DND-41 (cell line): ENCODE results near the gene PNMA8B.

Source experiments
- ATAC-seq: fragments of 200-7000 bp; cut with Tn5 transposase; 3 replicates; pipeline ENCODE4 v1.9.1; 2021; ENCODE audit warnings: low read depth; ENCODE audit not compliant: insufficient read depth
- DNase-seq: peaks from one replicate; pipeline ENCODE4 v3.0.0-alpha.2; 2020
- H2AFZ ChIP-seq: 2 replicates; pipeline ENCODE4 v1.6.0; 2012; ENCODE audit warnings: low read depth, low read length
- H3K27ac ChIP-seq: 2 replicates; pipeline ENCODE4 v1.5.1; 2012; ENCODE audit warnings: low read length, inconsistent platforms
- H3K27me3 ChIP-seq: fragments of 200-600 bp; sonication (generic); 2 replicates; pipeline ENCODE4 v1.6.0; 2012; ENCODE audit warnings: low read length, mild to moderate bottlenecking, inconsistent platforms; ENCODE audit not compliant: insufficient read depth, poor library complexity
- H3K36me3 ChIP-seq: 2 replicates; pipeline ENCODE4 v1.5.1; 2012; ENCODE audit warnings: low read length, inconsistent platforms; ENCODE audit not compliant: insufficient read depth
- H3K4me1 ChIP-seq: 2 replicates; pipeline ENCODE4 v1.5.1; 2012; ENCODE audit warnings: mild to moderate bottlenecking, low read length; ENCODE audit not compliant: insufficient read depth
- H3K4me2 ChIP-seq: 2 replicates; pipeline ENCODE4 v1.6.0; 2012; ENCODE audit warnings: mild to moderate bottlenecking, moderate library complexity, low read length, inconsistent platforms; ENCODE audit not compliant: insufficient read depth
- H3K4me3 ChIP-seq, 2 experiments: fragments of 200-600 bp in 1 of 2; shearing (Covaris generic) in 1 of 2; 2 replicates each; pipeline ENCODE4 v1.5.1; 2012 to 2016; ENCODE audit warnings: inconsistent platforms in 2 of 2, low read length in 2 of 2, mild to moderate bottlenecking in 2 of 2, low read depth in 1 of 2, moderate library complexity in 1 of 2
- H3K79me2 ChIP-seq: 2 replicates; pipeline ENCODE4 v1.6.0; 2012; ENCODE audit warnings: low read length, inconsistent platforms; ENCODE audit not compliant: insufficient read depth
- H3K9ac ChIP-seq: 2 replicates; pipeline ENCODE4 v1.6.0; 2012; ENCODE audit warnings: low read depth, mild to moderate bottlenecking, inconsistent platforms, low read length, moderate library complexity
- H3K9me3 ChIP-seq: 2 replicates; pipeline ENCODE4 v1.5.1; 2012; ENCODE audit warnings: low read length, moderate library complexity, mild to moderate bottlenecking, inconsistent platforms; ENCODE audit not compliant: insufficient read depth, severe bottlenecking
- H4K20me1 ChIP-seq: 2 replicates; pipeline ENCODE4 v1.6.0; 2012; ENCODE audit warnings: low read length; ENCODE audit not compliant: insufficient read depth
- EZH2 ChIP-seq: IDR thresholded peaks from 3 replicates; pipeline ENCODE4 v1.6.1; 2012; ENCODE audit warnings: borderline replicate concordance, low read depth, mild to moderate bottlenecking, moderate library complexity, low read length, inconsistent platforms; ENCODE audit not compliant: severe bottlenecking
- TF ChIP-seq, protein P1 (sequence below): IDR thresholded peaks from 2 replicates; pipeline ENCODE4 v1.5.1; 2012; ENCODE audit warnings: borderline replicate concordance, low read length, moderate library complexity, mild to moderate bottlenecking; ENCODE audit not compliant: poor library complexity, severe bottlenecking; ENCODE audit errors: extremely low read depth

The PNMA8B gene

DNA sequence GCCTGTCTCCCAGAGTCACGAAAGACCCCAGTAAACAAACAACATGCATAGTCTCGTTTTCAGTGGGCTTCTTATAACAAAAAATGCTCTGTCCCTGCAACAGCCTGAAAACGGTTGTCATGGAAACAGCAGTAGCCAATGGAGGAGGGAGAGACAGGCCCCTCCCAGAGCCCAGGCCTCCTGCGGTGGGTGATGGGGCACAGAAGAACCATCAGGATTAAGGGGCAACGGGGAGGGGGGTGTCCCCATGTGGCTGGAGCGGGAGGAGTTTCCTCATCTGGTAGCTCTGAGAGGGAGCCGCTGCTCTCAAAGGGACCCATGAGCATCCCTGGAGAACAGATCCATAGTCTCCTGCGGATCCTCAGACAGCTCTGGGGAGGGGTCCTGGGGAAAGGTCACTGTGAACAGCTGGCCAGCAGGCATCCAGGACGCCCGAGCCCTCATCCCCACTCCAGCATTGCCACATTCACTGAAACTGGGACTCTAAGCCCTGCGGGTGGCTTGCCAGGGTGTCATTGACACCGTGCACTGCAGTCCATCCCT is 37.5 kb upstream of the PNMA8B start:
- H3K36me3 ChIP-seq = no peaks in the 10 kb centered on the region
- H3K4me1 ChIP-seq = no peaks in the 10 kb centered on the region
- ATAC-seq (no peak), DNase-seq (no peak)
- H3K27ac ChIP-seq = no peak overlapping the region
- H2AFZ ChIP-seq = no peak overlapping the region
- TF ChIP-seq EZH2 = no peak
- TF ChIP-seq, protein P1, sequence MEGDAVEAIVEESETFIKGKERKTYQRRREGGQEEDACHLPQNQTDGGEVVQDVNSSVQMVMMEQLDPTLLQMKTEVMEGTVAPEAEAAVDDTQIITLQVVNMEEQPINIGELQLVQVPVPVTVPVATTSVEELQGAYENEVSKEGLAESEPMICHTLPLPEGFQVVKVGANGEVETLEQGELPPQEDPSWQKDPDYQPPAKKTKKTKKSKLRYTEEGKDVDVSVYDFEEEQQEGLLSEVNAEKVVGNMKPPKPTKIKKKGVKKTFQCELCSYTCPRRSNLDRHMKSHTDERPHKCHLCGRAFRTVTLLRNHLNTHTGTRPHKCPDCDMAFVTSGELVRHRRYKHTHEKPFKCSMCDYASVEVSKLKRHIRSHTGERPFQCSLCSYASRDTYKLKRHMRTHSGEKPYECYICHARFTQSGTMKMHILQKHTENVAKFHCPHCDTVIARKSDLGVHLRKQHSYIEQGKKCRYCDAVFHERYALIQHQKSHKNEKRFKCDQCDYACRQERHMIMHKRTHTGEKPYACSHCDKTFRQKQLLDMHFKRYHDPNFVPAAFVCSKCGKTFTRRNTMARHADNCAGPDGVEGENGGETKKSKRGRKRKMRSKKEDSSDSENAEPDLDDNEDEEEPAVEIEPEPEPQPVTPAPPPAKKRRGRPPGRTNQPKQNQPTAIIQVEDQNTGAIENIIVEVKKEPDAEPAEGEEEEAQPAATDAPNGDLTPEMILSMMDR = no peak
- H3K27me3 ChIP-seq = no peaks in the 10 kb centered on the region
- no peak overlapping the region for H3K4me2 ChIP-seq
- no peaks in the 10 kb centered on the region for H3K79me2 ChIP-seq
- H3K9me3 ChIP-seq = no peaks in the 10 kb centered on the region
- no peak overlapping the region for H3K4me3 ChIP-seq
- peaks cover 14% of the 10 kb centered on the region; the same call in 1 of the 2 replicates for H4K20me1 ChIP-seq
- no peak overlapping the region for H3K9ac ChIP-seq

DNA sequence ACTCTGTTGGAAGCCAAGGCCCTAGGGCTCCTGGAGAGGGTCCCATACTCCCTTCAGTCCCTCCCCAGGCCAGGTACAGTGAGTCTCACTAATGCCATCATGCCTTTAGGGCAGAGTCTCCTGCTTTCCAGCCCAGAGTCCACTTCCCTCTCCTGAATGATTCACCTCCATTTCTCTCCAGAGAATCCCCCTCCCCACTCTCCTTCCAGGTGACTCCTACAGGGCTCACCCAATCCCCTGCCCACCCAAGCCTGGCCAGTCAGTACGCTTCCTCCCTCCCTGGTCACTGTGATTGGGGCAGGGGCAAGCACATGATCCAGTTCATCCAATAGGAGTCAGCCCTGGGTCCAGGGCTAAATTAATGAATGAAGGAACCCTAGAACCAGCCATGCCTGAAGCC is 35.0 kb upstream of the PNMA8B start:
- no peak overlapping the region for H3K4me2 ChIP-seq
- ATAC-seq = no peak
- no peak for DNase-seq
- H3K9ac ChIP-seq = no peak overlapping the region
- no peak overlapping the region for H3K4me3 ChIP-seq
- H3K27me3 ChIP-seq = no peaks in the 10 kb centered on the region
- peaks cover 11% of the 10 kb centered on the region; the same call in 1 of the 2 replicates for H4K20me1 ChIP-seq
- no peaks in the 10 kb centered on the region for H3K79me2 ChIP-seq
- no peak overlapping the region for H3K27ac ChIP-seq
- TF ChIP-seq, protein P1 = no peak
- TF ChIP-seq EZH2 = no peak
- H2AFZ ChIP-seq = no peak overlapping the region
- no peaks in the 10 kb centered on the region for H3K9me3 ChIP-seq
- H3K36me3 ChIP-seq = no peaks in the 10 kb centered on the region
- H3K4me1 ChIP-seq = no peaks in the 10 kb centered on the region

DNA sequence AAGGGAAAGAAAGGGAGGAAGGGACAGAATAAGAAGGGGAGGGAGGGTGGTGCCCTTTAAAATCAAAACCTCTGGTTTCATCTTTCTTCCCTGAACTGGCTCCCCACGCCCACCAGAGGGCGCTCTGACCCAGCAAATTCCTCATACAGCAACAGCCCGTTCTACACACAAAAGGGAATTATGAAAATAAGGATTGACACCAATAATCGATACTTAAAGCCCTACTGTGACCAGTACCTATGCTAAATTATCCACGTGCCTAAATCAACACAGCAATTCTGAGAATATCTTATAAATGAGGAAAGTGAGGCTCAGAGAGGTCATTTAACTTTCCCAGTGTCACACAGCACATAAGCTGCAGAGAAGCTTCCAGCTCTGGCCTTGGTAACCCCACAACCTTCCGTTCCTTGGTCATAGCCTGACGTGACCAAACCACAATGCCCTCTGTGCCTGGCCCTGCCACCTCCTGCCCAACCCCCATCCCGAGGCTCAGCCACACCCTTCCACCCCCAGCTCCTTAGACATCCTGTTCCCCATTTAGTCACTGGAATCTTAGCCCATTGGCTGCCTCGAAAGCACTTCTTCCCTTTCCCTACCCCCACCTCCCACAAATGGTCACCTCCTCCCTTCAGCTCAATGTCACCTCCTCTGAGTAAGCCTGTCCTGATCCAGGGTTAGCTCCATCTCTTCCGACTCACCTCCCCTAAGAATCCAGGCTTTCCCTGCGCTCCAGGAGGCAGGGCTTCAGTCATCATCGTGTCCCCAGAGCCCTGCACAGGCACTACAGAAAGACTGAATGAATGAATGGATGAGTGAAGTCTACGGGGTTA is 34.2 kb upstream of the PNMA8B start:
- Histone ChIP-seq H3K4me2 (peak overlapping the region; percentile 25), H3K9me3 (no peaks in the 10 kb centered on the region)

More for the DNA sequence above, 34.2 kb upstream of the PNMA8B start:
- peak; percentile 84 for ATAC-seq
- Histone ChIP-seq H3K36me3 (no peaks in the 10 kb centered on the region), H3K4me3 (no peak overlapping the region), H3K27ac (no peak overlapping the region), H3K79me2 (no peaks in the 10 kb centered on the region), H3K9ac (no peak overlapping the region), H3K4me1 (no peaks in the 10 kb centered on the region), H2AFZ (no peak overlapping the region), H4K20me1 (peaks cover 11% of the 10 kb centered on the region; the same call in 1 of the 2 replicates), H3K27me3 (no peaks in the 10 kb centered on the region)
- peak; percentile 71 for DNase-seq
- TF ChIP-seq, protein P1 = peak; percentile 97
- TF ChIP-seq EZH2 = no peak
